ENCODE measurements around the gene CREB5. TPM values are rescaled to one million over a fixed set of nuclear protein-coding genes. Genes with fewer than 3 reads are reported as not detected.

The CREB5 gene
- total RNA-seq, 4 donors from 2014 or later: 11.9 to 25.3 (median 14.4) TPM

DNA sequence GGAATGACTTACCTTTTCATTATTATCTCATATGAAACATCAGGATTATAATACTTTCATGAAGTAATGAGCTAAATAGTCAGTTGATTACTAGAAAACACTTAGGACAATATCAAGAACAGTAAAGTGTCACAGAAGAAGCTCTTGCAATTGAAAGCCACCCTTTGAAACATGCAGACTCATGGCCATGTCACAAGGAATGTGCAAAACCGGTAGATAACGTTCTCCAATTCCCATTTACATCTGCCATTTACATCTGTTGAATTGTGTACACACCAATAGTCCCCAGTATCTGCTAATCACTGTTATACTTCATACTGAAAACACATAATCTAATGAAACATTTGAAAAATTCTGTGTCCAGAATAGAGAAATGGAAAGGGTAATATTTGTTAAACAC, 237.5 kb downstream of the CREB5 start:
- no peak for TF ChIP-seq CTCF (IDR thresholded peaks at IDR 0.05; ENCODE audit: low read depth)

- no peak for TF ChIP-seq CTCF (IDR thresholded peaks at IDR 0.05; ENCODE audit: low read depth)
These were observed 241.8 kb downstream of the CREB5 start for GRCh38 chr7:28654110-28654509.

DNA sequence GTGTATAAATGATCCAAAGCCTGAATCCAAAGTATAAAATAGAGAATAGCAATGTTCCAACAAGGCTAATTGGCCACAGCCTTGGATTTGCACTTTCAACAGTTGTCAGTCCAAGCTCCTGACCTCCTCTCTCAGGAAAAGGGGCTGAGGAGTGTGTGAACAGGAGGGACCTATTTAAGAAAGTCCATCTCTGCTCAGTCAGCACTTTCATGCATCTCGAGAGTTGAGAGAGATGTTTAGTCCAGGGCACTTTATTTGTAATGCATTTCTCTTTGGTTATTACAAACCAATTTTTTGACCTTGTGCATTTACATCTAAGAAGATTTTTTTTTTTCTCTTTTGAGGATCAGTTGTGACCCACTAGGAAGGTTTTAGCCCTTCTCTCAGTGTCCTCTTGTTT, 244.2 kb downstream of the CREB5 start:
- no peak for TF ChIP-seq CTCF (IDR thresholded peaks at IDR 0.05; ENCODE audit: low read depth)

- TF ChIP-seq CTCF (IDR thresholded peaks at IDR 0.05; ENCODE audit: low read depth): no peak
These were observed 246.1 kb downstream of the CREB5 start for GRCh38 chr7:28658381-28658780.

- no peak for TF ChIP-seq CTCF (IDR thresholded peaks at IDR 0.05; ENCODE audit: low read depth)
These were observed 247.8 kb downstream of the CREB5 start for GRCh38 chr7:28660132-28660531.

DNA sequence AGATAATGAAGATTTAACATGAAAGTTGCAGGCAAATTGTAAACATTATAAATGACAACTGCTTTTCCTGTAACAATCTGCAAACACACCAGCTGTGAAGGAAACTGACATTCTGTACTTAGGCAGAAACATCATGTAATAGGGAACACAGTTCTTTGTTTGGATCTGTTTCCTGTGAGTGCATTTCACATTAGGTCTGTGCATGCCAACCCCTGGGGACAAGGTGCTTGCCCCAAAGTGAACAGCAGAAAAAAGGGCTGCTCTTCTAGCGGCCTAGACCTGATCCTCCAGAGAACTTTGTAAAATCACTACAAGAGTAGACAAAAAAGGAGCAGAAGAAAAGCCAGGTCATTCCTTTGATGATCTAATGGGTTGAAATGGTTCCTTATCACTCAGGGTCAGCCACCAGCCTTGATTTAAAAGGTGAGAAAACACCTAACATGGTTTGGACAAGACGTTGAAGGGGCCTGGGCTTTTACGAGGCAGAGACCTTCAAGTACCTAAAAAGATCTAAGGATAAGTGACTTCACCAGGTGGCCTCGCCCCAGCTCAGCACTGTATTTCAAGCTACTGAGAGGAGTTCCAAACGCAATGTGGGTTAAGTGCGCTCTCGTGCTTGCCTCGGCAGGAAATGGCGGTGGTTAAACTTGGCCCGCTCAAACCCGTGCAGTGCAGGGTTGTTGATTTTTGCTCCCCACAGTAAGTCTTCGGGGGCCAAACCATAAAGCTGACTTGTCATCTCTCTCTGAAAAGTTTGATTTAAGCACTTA, 249.7 kb downstream of the CREB5 start:
- no peak for TF ChIP-seq CTCF (IDR thresholded peaks at IDR 0.05; ENCODE audit: low read depth)

- no peak for TF ChIP-seq CTCF (IDR thresholded peaks at IDR 0.05; ENCODE audit: low read depth)
These were observed 253.8 kb downstream of the CREB5 start for GRCh38 chr7:28666154-28666553.

Measured in subcutaneous adipose tissue (tissue), 4 donors.